Activated CD8-positive, alpha-beta memory T cell treated with anti-CD3 and anti-CD28 coated beads, Interleukin-2, amount 10 ng/mL, durations not matched to agents 7 days and 5 days (primary cell): ENCODE measurements around the gene PEPD. TPM values are rescaled to one million over a fixed set of nuclear protein-coding genes. Genes with fewer than 3 reads are reported as not detected.

ENCODE experiments used
- ATAC-seq: fragments of 150-1000 bp; cut with Tn5 transposase; one replicate; pipeline ENCODE4 v1.10.0; 2021; ENCODE audit warnings: moderate library complexity
- CTCF ChIA-PET: fragments of 350-600 bp; sonication (Branson Sonifier 250); formaldehyde crosslinking; loops from one replicate; lab custom pipeline; 2021; ENCODE audit warnings: antibody characterized with exemption; lab: Charles Lee
- DNase-seq: peaks from one replicate; pipeline ENCODE4 v3.0.0-alpha.2; 2020
- H3K27ac Mint-ChIP-seq: one replicate; pipeline ENCODE4 v1.8.0; 2021; ENCODE audit warnings: mild to moderate bottlenecking, mixed read lengths
- H3K27me3 Mint-ChIP-seq: one replicate; pipeline ENCODE4 v1.8.0; 2021; ENCODE audit warnings: mixed read lengths
- H3K36me3 Mint-ChIP-seq: one replicate; pipeline ENCODE4 v1.8.0; 2021; ENCODE audit warnings: mild to moderate bottlenecking, mixed read lengths
- H3K4me1 Mint-ChIP-seq: one replicate; pipeline ENCODE4 v1.8.0; 2021; ENCODE audit warnings: mixed read lengths
- H3K4me3 Mint-ChIP-seq: one replicate; pipeline ENCODE4 v1.8.0; 2021; ENCODE audit warnings: mild to moderate bottlenecking, moderate library complexity, mixed read lengths
- H3K9me3 Mint-ChIP-seq: one replicate; pipeline ENCODE4 v1.8.0; 2022; ENCODE audit warnings: low read depth, mixed read lengths
- total RNA-seq, 2 experiments: library from RNA; stranded (reverse); gene quantifications; one replicate each; pipeline ENCODE4 v1.2.3, GENCODE V29; 2021

Gene PEPD
- total RNA-seq, 2 experiments from 2014 or later: 14.9 to 20.3 TPM

DNA sequence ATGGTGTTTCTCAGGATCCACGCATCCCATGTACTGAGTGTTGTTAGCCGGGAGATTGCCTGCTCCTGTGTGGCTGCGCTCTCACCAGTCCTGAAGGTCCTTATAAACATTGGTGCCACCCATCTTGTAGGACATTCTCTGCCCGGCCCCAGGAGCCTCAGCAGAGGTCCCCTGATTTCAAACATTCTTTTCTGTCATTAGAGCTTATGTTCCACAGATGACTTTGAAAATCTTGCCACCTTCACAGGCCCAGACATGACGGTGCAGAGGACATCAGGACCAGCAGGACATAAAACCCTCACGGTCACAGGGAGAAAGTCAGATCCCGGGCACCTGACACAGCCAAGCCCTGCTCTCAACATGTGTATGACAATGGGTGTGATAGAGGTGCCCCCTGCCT, 33.2 kb upstream of the PEPD start:
- Mint-ChIP-seq H3K9me3 (no peaks in the 10 kb centered on the region), H3K36me3 (no peaks in the 10 kb centered on the region), H3K27ac (no peak overlapping the region), H3K27me3 (no peaks in the 10 kb centered on the region), H3K4me3 (no peak overlapping the region), H3K4me1 (no peaks in the 10 kb centered on the region)
- CTCF ChIA-PET: no interaction called here
- DNase-seq (no peak), ATAC-seq (no peak)

DNA sequence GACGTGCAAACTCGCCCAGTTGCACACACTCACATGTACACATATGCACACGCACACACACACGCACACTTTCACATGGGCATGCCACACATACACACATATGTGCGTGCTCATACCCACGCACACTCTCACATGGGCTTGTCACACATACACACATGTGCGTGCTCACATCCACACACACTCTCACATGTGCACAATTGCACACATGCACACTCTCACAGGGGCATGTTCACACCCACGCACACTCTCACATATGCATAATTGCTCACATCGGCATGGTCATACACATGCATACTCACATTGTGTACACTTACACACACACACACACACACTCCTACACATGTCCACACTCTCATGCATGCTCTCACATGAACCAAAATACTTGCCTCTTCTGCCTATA, 32.8 kb upstream of the PEPD start:
- H3K27me3 Mint-ChIP-seq: no peaks in the 10 kb centered on the region
- no peak for ATAC-seq
- no peaks in the 10 kb centered on the region for H3K4me1 Mint-ChIP-seq
- no peak overlapping the region for H3K27ac Mint-ChIP-seq
- no peaks in the 10 kb centered on the region for H3K9me3 Mint-ChIP-seq
- no peak overlapping the region for H3K4me3 Mint-ChIP-seq
- no peak for DNase-seq
- H3K36me3 Mint-ChIP-seq: no peaks in the 10 kb centered on the region
- CTCF ChIA-PET: no interaction called here

DNA sequence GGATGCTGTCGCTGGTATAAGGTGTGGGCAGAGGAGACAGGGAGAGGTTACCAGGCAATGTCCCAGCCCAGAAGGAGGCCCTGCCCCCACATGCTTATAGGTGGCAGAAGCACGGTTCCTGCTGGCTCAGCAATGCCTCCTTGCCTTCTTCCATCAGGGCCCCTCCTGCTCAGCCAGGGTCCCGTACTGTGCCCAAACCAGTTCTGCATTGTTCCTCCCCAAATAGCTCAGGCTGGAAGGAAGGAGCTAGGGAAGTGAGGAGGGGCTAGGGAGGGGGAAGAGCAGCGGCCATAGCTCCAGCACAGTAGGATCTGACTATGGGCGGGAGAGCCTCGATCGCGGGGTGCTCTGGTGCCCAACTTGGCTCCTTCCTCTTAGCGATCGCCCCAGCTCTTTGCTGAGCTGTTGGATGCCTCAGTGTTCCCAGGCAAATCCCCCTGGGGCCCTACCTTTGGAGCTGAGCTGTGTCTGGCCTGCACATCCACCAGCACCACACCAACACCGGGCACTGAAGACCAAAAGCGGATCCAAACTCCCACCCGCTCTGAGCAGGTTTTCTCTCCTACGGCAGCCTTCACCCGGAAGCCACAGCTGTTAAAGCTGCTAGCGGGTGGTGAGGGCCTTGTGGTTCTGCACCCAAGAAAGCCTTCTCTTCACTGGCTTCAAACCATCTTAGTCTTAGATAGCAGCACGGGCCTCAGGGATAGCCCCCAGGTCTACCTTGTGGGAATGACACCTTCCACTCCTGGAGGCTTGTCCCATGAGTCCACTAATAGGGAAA, 32.1 kb upstream of the PEPD start:
- no peaks in the 10 kb centered on the region for H3K36me3 Mint-ChIP-seq
- no peak for ATAC-seq
- no peak overlapping the region for H3K27ac Mint-ChIP-seq
- no peak overlapping the region for H3K4me3 Mint-ChIP-seq
- no peaks in the 10 kb centered on the region for H3K4me1 Mint-ChIP-seq
- DNase-seq: no peak
- CTCF ChIA-PET: no interaction called here
- no peaks in the 10 kb centered on the region for H3K27me3 Mint-ChIP-seq
- no peaks in the 10 kb centered on the region for H3K9me3 Mint-ChIP-seq

DNA sequence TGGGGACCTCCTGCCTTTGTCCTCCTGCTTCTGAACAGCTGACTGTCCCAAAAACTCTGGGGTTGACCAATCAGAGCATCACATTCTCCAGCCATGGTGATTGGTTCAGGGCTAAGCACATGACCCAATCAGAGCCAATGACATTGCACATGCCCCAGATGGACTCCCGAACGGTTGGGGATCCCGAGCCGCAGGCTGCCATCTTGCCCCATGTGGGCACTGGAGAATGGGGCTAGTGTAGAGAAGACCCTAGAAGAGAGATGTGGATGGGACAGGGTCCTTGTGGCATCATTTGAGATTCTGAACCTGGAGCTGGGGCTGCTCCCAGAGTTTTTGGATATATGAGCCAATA, 31.3 kb upstream of the PEPD start:
- Mint-ChIP-seq H3K4me3 (no peak overlapping the region), H3K36me3 (no peaks in the 10 kb centered on the region), H3K27me3 (no peaks in the 10 kb centered on the region), H3K9me3 (no peaks in the 10 kb centered on the region), H3K27ac (no peak overlapping the region), H3K4me1 (no peaks in the 10 kb centered on the region)
- DNase-seq: no peak
- CTCF ChIA-PET: no interaction called here
- no peak for ATAC-seq

DNA sequence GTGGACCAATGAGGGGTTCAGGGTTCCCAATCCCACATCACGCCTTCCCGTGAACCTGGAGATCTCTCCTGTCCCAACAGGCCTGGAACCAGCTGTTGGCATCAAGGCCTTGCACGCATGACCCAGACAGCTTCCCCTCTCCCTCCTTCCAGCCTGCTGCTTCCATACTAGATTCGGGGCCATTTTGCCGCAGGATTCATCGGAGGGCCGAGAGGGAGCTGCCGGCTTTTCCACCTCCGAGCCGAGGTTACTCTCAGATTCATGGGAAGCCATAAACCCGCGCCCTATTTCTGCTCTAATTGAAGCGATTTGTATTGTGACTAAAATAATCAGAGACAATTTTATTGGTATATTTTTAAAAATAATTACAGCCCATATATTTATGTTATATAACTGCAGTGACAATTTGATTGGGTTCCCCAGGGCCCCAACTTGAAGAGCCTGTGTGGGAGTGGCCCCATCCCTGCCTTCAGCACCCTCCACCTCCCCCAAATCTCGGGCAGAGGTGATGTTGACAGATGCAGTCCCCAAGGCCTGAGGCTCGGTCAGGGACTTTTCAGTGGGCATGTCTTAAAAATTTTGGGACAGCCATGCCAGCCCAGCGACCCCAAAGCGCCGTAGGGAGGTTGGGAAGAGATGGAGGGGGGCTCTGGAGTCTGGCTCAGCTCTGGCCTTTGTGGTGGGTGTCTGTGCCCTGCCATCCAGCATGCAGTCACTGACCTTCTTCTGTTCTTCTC, 30.8 kb upstream of the PEPD start:
- no peak overlapping the region for H3K27ac Mint-ChIP-seq
- H3K9me3 Mint-ChIP-seq: no peaks in the 10 kb centered on the region
- H3K4me1 Mint-ChIP-seq: no peaks in the 10 kb centered on the region
- H3K4me3 Mint-ChIP-seq: no peak overlapping the region
- CTCF ChIA-PET: no interaction called here
- no peak for DNase-seq
- ATAC-seq: no peak
- H3K36me3 Mint-ChIP-seq: no peaks in the 10 kb centered on the region
- H3K27me3 Mint-ChIP-seq: no peaks in the 10 kb centered on the region

DNA sequence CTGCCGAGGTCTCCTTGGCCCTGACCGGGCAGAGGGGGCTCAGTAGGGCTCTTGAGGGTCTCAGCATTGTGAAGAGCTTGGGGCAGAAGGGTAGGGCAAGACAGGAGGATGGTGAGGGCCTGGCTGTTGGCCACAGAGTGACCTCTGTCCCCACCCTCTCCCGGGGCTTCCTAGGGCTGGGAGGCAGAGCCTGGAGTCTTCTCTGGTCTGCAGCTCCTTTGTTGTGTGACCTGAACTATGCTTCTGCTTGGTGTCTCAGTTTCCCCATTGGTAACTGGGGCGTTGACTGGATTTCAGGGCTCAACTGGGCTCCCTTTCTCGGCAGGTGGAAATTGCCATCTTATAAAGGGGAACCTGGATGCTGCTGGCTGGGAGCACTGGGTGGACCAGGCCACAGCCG, 30.1 kb upstream of the PEPD start:
- Mint-ChIP-seq H3K36me3 (no peaks in the 10 kb centered on the region), H3K27me3 (no peaks in the 10 kb centered on the region), H3K4me3 (no peak overlapping the region), H3K27ac (no peak overlapping the region), H3K4me1 (no peaks in the 10 kb centered on the region), H3K9me3 (no peaks in the 10 kb centered on the region)
- CTCF ChIA-PET: no interaction called here
- DNase-seq (no peak), ATAC-seq (no peak)

DNA sequence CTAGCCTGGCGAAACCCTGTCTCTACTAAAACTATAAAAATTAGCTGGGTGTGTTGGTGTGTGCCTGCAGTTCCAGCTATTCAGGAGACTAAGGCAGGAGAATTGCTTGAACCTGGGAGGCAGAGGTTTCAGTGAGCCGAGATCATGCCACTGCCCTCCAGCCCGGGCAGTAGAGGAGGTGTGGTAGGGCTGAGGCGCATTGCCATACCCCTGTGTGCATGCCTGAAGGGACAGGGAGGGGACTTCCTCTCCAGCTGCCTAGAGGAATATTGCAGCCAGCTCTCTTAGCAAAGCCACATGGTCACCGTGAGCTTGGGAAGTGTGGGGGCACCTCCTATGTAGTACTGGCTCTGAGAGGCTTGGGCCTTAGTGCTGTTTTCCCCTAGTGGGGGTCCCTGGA, 29.2 kb upstream of the PEPD start:
- DNase-seq (no peak), ATAC-seq (no peak)
- H3K4me1 Mint-ChIP-seq: no peaks in the 10 kb centered on the region
- CTCF ChIA-PET: no interaction called here
- H3K36me3 Mint-ChIP-seq: no peaks in the 10 kb centered on the region
- H3K27me3 Mint-ChIP-seq: no peaks in the 10 kb centered on the region
- no peak overlapping the region for H3K4me3 Mint-ChIP-seq
- H3K9me3 Mint-ChIP-seq: no peaks in the 10 kb centered on the region
- no peak overlapping the region for H3K27ac Mint-ChIP-seq

DNA sequence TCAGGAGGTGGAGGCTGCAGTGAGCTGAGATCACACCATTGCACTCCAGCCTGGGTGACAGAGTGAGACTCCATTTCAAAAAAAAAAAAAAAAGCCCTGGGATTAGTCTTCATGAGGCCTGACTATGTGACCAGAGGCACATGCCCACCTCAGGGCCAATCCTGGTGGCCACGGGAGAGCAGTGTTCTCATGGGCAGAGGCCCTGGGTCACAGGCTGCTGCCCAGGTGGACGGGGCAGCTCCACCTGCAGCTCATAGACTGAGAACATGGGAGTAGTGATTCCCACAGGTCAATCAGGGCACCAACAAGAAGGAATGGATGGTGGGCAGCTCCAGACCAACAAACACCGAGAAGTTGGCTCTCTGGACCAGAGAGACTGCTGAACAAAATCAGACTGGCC, 26.1 kb upstream of the PEPD start:
- H3K4me1 Mint-ChIP-seq: no peaks in the 10 kb centered on the region
- CTCF ChIA-PET: no interaction called here
- no peak overlapping the region for H3K27ac Mint-ChIP-seq
- H3K27me3 Mint-ChIP-seq: no peaks in the 10 kb centered on the region
- no peaks in the 10 kb centered on the region for H3K9me3 Mint-ChIP-seq
- H3K36me3 Mint-ChIP-seq: no peaks in the 10 kb centered on the region
- no peak overlapping the region for H3K4me3 Mint-ChIP-seq
- DNase-seq (no peak), ATAC-seq (no peak)

DNA sequence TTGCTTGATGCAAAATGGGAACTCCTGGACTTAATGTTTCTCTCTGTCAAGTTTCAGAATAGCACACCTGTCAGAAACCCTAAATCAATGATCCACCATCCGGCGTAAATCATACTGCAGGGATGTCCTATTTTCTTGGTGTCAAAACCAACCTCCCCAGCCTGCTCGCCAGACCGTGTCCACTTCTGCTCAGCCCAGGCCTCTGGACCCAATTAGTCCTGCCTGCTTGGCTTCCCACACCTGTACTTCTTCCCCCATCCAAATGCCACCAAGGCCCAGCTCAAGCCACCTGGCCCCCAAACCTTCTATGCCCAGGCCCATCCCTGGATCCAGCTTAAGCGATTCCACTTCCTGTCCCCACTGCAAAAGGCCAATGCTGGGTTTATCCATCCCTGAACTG, 25.1 kb upstream of the PEPD start:
- Mint-ChIP-seq H3K27me3 (no peaks in the 10 kb centered on the region), H3K4me3 (no peak overlapping the region), H3K27ac (no peak overlapping the region), H3K9me3 (no peaks in the 10 kb centered on the region), H3K36me3 (no peaks in the 10 kb centered on the region), H3K4me1 (no peaks in the 10 kb centered on the region)
- ATAC-seq (no peak), DNase-seq (no peak)
- CTCF ChIA-PET: no interaction called here

DNA sequence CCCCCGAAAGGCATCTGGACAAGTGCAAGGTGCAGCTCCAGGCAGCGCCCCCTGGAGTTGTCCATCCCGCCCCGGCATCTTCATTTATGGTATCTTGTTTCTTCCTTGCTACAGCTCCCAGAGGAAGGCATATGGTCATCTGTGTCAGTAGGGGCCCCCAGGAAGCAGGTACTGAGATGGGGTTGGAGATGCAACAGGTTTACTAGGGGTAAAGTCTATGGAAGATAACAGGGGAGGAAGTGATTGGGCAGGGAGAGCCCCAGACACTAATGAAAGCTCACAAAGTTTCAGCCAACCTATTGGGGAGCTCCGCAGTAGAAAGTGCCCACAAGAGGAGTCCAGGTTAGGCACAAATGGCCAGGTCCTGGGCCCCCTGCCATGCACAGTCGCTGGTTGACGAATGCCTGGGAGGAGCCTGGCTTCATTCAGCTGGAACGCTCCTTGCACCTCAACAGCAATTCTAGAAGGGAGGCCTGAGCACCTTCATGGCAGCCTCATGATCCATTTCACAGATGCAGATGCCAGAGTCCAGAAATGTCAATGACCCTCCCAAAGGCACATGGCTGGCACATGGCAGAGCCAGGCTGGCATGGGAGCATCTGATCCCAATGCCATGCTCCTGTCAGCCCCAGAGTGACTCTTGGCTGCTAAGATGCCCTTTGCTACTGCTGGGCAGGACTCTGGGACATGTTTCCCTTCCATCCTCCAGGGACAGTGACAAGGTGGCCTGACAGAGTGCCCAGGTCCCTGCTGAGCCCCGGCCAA, 23.8 kb upstream of the PEPD start:
- Mint-ChIP-seq H3K4me1 (no peaks in the 10 kb centered on the region), H3K27me3 (no peaks in the 10 kb centered on the region), H3K9me3 (no peaks in the 10 kb centered on the region), H3K27ac (no peak overlapping the region), H3K4me3 (no peak overlapping the region), H3K36me3 (no peaks in the 10 kb centered on the region)
- DNase-seq (no peak), ATAC-seq (no peak)
- CTCF ChIA-PET: no interaction called here

DNA sequence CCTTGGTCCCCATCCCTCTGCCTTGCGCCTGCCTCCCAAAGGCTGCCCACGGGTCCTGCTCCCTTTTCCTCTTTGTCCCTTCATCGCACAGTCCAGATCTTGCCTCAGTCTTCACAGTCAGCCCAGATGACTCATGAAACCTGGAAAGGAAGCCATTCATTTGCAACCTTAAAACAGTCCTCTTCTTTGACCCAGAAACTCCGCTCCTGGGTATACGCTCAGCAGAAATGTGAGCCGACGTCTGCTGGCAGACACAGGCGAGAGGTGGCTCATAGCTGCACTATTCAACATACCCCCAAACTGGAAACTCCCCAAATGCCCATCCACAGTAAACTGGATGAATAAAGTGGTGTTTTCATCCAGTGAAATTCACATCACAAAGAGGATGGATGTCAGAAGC, 13.6 kb upstream of the PEPD start:
- H3K4me3 Mint-ChIP-seq: no peak overlapping the region

DNA sequence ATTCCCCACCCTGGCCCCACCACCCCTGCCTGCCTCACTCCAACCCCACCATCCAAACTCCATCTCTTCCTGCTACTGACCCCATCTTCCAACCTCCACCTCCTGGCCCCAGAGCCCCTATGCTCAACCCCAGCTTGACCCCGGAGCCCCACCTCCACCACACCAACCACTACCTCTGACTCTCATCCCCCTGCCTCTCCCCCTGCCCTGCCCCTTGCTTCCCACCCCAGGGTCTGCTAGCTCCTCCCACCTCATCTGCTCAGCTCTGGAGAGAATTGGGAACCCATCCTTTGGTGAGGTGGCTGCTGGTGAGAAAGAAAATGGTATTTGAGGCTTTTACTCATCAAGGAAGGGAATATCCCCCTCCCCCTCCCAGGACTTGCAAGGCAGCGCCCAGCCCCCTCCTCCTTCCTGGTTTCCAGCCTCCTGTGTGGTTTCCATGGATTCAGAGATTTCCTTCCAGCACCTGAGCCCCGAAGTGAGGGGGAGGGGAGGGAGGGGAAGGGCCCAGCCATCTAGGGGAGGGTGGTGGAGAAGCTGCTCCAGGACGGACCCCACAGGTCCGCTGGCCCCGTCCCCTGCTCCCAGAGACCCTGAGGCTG, 11.4 kb upstream of the PEPD start:
- no peaks in the 10 kb centered on the region for H3K4me1 Mint-ChIP-seq
- H3K36me3 Mint-ChIP-seq: no peaks in the 10 kb centered on the region
- H3K9me3 Mint-ChIP-seq: no peaks in the 10 kb centered on the region
- H3K4me3 Mint-ChIP-seq: no peak overlapping the region
- CTCF ChIA-PET: no interaction called here
- H3K27ac Mint-ChIP-seq: no peak overlapping the region
- no peak for DNase-seq
- no peak for ATAC-seq
- H3K27me3 Mint-ChIP-seq: no peaks in the 10 kb centered on the region

More for the DNA sequence above, 13.6 kb upstream of the PEPD start:
- H3K9me3 Mint-ChIP-seq: no peaks in the 10 kb centered on the region
- H3K4me1 Mint-ChIP-seq: no peaks in the 10 kb centered on the region
- H3K36me3 Mint-ChIP-seq: no peaks in the 10 kb centered on the region
- DNase-seq: no peak
- CTCF ChIA-PET: interaction anchor here (1.3 kb wide), 1 partner anchor 236 kb away, joined by 3 read pairs; no protein-coding TSS in a partner anchor
- no peak for ATAC-seq
- H3K27me3 Mint-ChIP-seq: no peaks in the 10 kb centered on the region
- H3K27ac Mint-ChIP-seq: no peak overlapping the region

DNA sequence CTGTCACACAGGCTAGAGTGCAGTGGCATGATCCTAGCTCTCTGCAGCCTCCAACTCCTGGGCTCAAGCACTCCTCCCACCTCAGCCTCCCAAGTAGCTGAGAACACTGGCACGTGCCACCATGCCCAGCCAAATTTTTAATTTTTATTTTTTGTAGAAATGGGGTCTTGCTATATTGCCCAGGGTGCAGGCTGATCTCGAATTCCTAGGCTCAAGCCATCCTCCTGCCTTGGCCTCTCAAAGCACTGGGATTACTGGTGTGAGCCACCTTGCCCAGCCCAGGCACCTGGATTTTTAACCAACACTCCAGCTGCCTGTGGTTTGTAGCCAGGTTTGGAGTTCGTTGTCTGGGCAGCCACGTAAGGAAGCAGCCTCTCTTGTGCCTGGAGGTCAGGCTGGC, 9.3 kb upstream of the PEPD start:
- no peak for ATAC-seq

More for the DNA sequence above, 9.3 kb upstream of the PEPD start:
- no peaks in the 10 kb centered on the region for H3K36me3 Mint-ChIP-seq
- no peaks in the 10 kb centered on the region for H3K4me1 Mint-ChIP-seq
- H3K27me3 Mint-ChIP-seq: peaks cover 5% of the 10 kb centered on the region
- no peak for DNase-seq
- H3K4me3 Mint-ChIP-seq: no peak overlapping the region
- H3K27ac Mint-ChIP-seq: no peak overlapping the region
- no peaks in the 10 kb centered on the region for H3K9me3 Mint-ChIP-seq
- CTCF ChIA-PET: no interaction called here
